Fibroblast of skin of right quadriceps (primary cell): ENCODE measurements around the gene LCAT.

Experiments used
- DNase-seq: peaks from one replicate; pipeline ENCODE4 v3.0.0-alpha.2; 2013

Gene LCAT

GRCh38 chr16:67968400-67969253 lies 24.7 kb upstream of the LCAT start, which contains the start of gene SLC12A4:
Gene SLC12A4 (minus strand): TSS chr16:67968637. CDS start chr16:67968553, 84 bp downstream.
- DNase-seq, result peak; percentile 87

- peak; percentile 44 for DNase-seq
These were observed 24.1 kb upstream of the LCAT start for GRCh38 chr16:67967958-67968399.

GRCh38 chr16:67967183-67967957 lies 23.4 kb upstream of the LCAT start:
- DNase-seq, result peak; percentile 28

- no peak for DNase-seq
These were observed 22.7 kb upstream of the LCAT start for GRCh38 chr16:67966549-67967182.

GRCh38 chr16:67965668-67966548 lies 22.0 kb upstream of the LCAT start:
- DNase-seq, result no peak

- no peak for DNase-seq
These were observed 20.7 kb upstream of the LCAT start for GRCh38 chr16:67964477-67965131.

- no peak for DNase-seq
These were observed 19.9 kb upstream of the LCAT start for GRCh38 chr16:67963662-67964321.

GRCh38 chr16:67963292-67963661 lies 19.4 kb upstream of the LCAT start:
- DNase-seq, result no peak

- DNase-seq, result no peak
These were observed 18.2 kb upstream of the LCAT start for GRCh38 chr16:67962135-67962534.

- no peak for DNase-seq
These were observed 17.6 kb upstream of the LCAT start for GRCh38 chr16:67961551-67961957.

GRCh38 chr16:67959536-67960329 lies 15.8 kb upstream of the LCAT start:
- peak; percentile 14 for DNase-seq

- DNase-seq, result no peak
These were observed 13.7 kb upstream of the LCAT start for GRCh38 chr16:67957622-67958021.

- no peak for DNase-seq
These were observed 10.7 kb upstream of the LCAT start for GRCh38 chr16:67954421-67955196.

- DNase-seq, result no peak
These were observed 9.9 kb upstream of the LCAT start for GRCh38 chr16:67953641-67954375.

- no peak for DNase-seq
These were observed 7.6 kb upstream of the LCAT start for GRCh38 chr16:67951485-67951884.

GRCh38 chr16:67950335-67950843 lies 6.5 kb upstream of the LCAT start:
- no peak for DNase-seq

- DNase-seq, result no peak
These were observed 5.7 kb upstream of the LCAT start for GRCh38 chr16:67949645-67950044.

GRCh38 chr16:67948015-67948414 lies 4.1 kb upstream of the LCAT start:
- no peak for DNase-seq
